ENCODE data around the gene POLR3A.

POLR3A gene

GRCh38 chr10:77926566-77927401 lies 102.5 kb downstream of the POLR3A start, which contains the start of gene DLG5:
DLG5 (minus strand) TSS chr10:77926755; CDS start chr10:77926520, 235 bp downstream.
- DNase-seq (ENCODE audit: low read depth): no peak
- peak within 1 kb of the TSS; percentile 74 for H3K4me3 ChIP-seq (ENCODE audit: low read depth, low read length)

- DNase-seq (ENCODE audit: low read depth): no peak
- peak overlapping the region; percentile 74 for H3K4me3 ChIP-seq (ENCODE audit: low read depth, low read length)
Measured at GRCh38 chr10:77925795-77926565, 103.3 kb downstream of the POLR3A start.

- H3K4me3 ChIP-seq (ENCODE audit: low read depth, low read length): peak overlapping the region; percentile 74
- no peak for DNase-seq (ENCODE audit: low read depth)
Measured at GRCh38 chr10:77925410-77925794, 103.9 kb downstream of the POLR3A start.

- DNase-seq (ENCODE audit: low read depth): no peak
Measured at GRCh38 chr10:77922566-77923179, 106.6 kb downstream of the POLR3A start.

GRCh38 chr10:77922055-77922454 lies 107.3 kb downstream of the POLR3A start:
- no peak overlapping the region for H3K4me3 ChIP-seq (ENCODE audit: low read depth, low read length)
- DNase-seq (ENCODE audit: low read depth): no peak

More at GRCh38 chr10:77922566-77923179, 106.6 kb downstream of the POLR3A start:
- no peak overlapping the region for H3K4me3 ChIP-seq (ENCODE audit: low read depth, low read length)

GRCh38 chr10:77921395-77921794 lies 107.9 kb downstream of the POLR3A start:
- no peak for DNase-seq (ENCODE audit: low read depth)
- H3K4me3 ChIP-seq (ENCODE audit: low read depth, low read length): no peak overlapping the region

GRCh38 chr10:77920495-77920894 lies 108.8 kb downstream of the POLR3A start:
- no peak for DNase-seq (ENCODE audit: low read depth)
- no peak overlapping the region for H3K4me3 ChIP-seq (ENCODE audit: low read depth, low read length)

GRCh38 chr10:77919713-77920108 lies 109.6 kb downstream of the POLR3A start:
- DNase-seq (ENCODE audit: low read depth): peak; percentile 60
- H3K4me3 ChIP-seq (ENCODE audit: low read depth, low read length): no peak overlapping the region
